Mammary epithelial cell (primary cell): Measurements from ENCODE around the gene PKHD1.

Source experiments
- CTCF ChIP-seq, 2 donors: IDR thresholded peaks in 1 of 2; conservative IDR thresholded peaks in 1 of 2; 2 replicates each; pipeline ENCODE4 v1.5.1; 2011 to 2012; ENCODE audit warnings: inconsistent platforms in 2 of 2, low read length in 2 of 2, mild to moderate bottlenecking in 2 of 2, control low read depth in 1 of 2, low read depth in 1 of 2; ENCODE audit not compliant: insufficient read depth in 1 of 2; ENCODE audit errors: extremely low read depth in 1 of 2
- EZH2 ChIP-seq: IDR thresholded peaks from 2 replicates; pipeline ENCODE4 v1.6.1; 2012; ENCODE audit warnings: low read length, inconsistent platforms, borderline replicate concordance

GRCh38 chr6:51608932-51609331 is 478.5 kb downstream of the PKHD1 start:
- no peak for TF ChIP-seq EZH2
- TF ChIP-seq CTCF (conservative IDR thresholded peaks at IDR 0.05 in 1 of 2, IDR thresholded peaks at IDR 0.05 in 1 of 2; ENCODE audit: extremely low read depth in 1 of 2, insufficient read depth in 1 of 2, low read depth in 1 of 2, low read length in 2 of 2) = no peak
